Neural cell (in vitro differentiated cells): ENCODE data around the gene GARIN5A. TPM values are rescaled to one million over a fixed set of nuclear protein-coding genes. Genes with fewer than 3 reads are reported as not detected.

ENCODE experiments used
- H2AFZ ChIP-seq: fragments of 200-600, 300-800 bp; sonication (generic), shearing (Covaris generic); 2 replicates; pipeline ENCODE4 v1.6.0; 2014; ENCODE audit warnings: low read depth, mild to moderate bottlenecking, antibody characterized with exemption, low read length, moderate library complexity
- H3F3A ChIP-seq: fragments of 200-600 bp; shearing (Covaris generic); 2 replicates; pipeline ENCODE4 v1.6.1; 2016; ENCODE audit warnings: mild to moderate bottlenecking, moderate library complexity, mixed read lengths, antibody characterized with exemption, low read length; ENCODE audit not compliant: insufficient read depth, poor library complexity, severe bottlenecking
- H3K27ac ChIP-seq: fragments of 200-600, 300-800 bp; sonication (generic), shearing (Covaris generic); 2 replicates; pipeline ENCODE4 v1.5.1; 2014; ENCODE audit warnings: mild to moderate bottlenecking, low read length, moderate library complexity
- H3K27me3 ChIP-seq: fragments of 300-800, 200-600 bp; sonication (generic), shearing (Covaris generic); 2 replicates; pipeline ENCODE4 v1.6.0; 2014; ENCODE audit warnings: mild to moderate bottlenecking, low read depth, low read length, moderate library complexity; ENCODE audit not compliant: insufficient read depth
- H3K36me3 ChIP-seq: fragments of 300-800, 200-600 bp; sonication (generic), shearing (Covaris generic); 2 replicates; pipeline ENCODE4 v1.5.1; 2014; ENCODE audit warnings: mild to moderate bottlenecking, antibody characterized with exemption, low read length, moderate library complexity; ENCODE audit not compliant: insufficient read depth
- H3K4me2 ChIP-seq: fragments of 300-800, 200-600 bp; sonication (generic), shearing (Covaris generic); 2 replicates; pipeline ENCODE4 v1.6.0; 2014; ENCODE audit warnings: mild to moderate bottlenecking, low read length
- H3K4me3 ChIP-seq: fragments of 300-800, 200-600 bp; sonication (generic), shearing (Covaris generic); 2 replicates; pipeline ENCODE4 v1.5.1; 2014; ENCODE audit warnings: mild to moderate bottlenecking, low read length, moderate library complexity
- H3K79me2 ChIP-seq: fragments of 200-600 bp; shearing (Covaris generic); replicated peaks from 2 replicates; pipeline ENCODE4 v1.6.0; 2014; ENCODE audit warnings: mild to moderate bottlenecking, low read length, moderate library complexity; ENCODE audit not compliant: insufficient read depth
- H3K9ac ChIP-seq: fragments of 300-800, 200-600 bp; sonication (generic), shearing (Covaris generic); 2 replicates; pipeline ENCODE4 v1.6.1; 2016; ENCODE audit warnings: mild to moderate bottlenecking, low read length, mixed read lengths
- H3K9me2 ChIP-seq: fragments of 200-600 bp; shearing (Covaris generic); 2 replicates; pipeline ENCODE4 v1.6.1; 2016; ENCODE audit warnings: mild to moderate bottlenecking, low read length, mixed read lengths; ENCODE audit not compliant: insufficient read depth
- H3K9me3 ChIP-seq: fragments of 200-600, 300-800 bp; sonication (generic), shearing (Covaris generic); 2 replicates; pipeline ENCODE4 v1.6.1; 2016; ENCODE audit warnings: mild to moderate bottlenecking, mixed run types, low read length, moderate library complexity, mixed read lengths
- H4K20me1 ChIP-seq: fragments of 200-600 bp; shearing (Covaris generic); 2 replicates; pipeline ENCODE4 v1.6.1; 2016; ENCODE audit warnings: mild to moderate bottlenecking, mixed run types; ENCODE audit not compliant: insufficient read depth
- CTCF ChIP-seq: fragments of 450-650 bp; IDR thresholded peaks from 2 replicates; pipeline ENCODE4 v1.5.1; 2014; ENCODE audit warnings: antibody characterized with exemption, mild to moderate bottlenecking, moderate library complexity; ENCODE audit not compliant: poor library complexity, severe bottlenecking
- EP300 ChIP-seq: fragments of 450-650 bp; conservative IDR thresholded peaks from 2 replicates; pipeline ENCODE4 v1.6.1; 2014; ENCODE audit warnings: antibody characterized with exemption, mild to moderate bottlenecking, moderate library complexity; ENCODE audit not compliant: poor library complexity, severe bottlenecking
- EZH2 ChIP-seq: fragments of 200-600, 300-800 bp; shearing (Covaris generic), sonication (generic); IDR thresholded peaks from 2 replicates; pipeline ENCODE4 v1.6.1; 2014; ENCODE audit warnings: antibody characterized with exemption, low read length, borderline replicate concordance, mild to moderate bottlenecking; ENCODE audit not compliant: insufficient read depth, poor library complexity, severe bottlenecking
- MXI1 ChIP-seq: fragments of 450-650 bp; conservative IDR thresholded peaks from 2 replicates; pipeline ENCODE4 v1.6.1; 2014; ENCODE audit warnings: antibody characterized with exemption, mild to moderate bottlenecking; ENCODE audit not compliant: poor library complexity, severe bottlenecking
- POLR2AphosphoS5 ChIP-seq: IDR thresholded peaks from 2 replicates; pipeline ENCODE4 v1.6.1; 2012
- RAD21 ChIP-seq: fragments of 450-650 bp; conservative IDR thresholded peaks from 2 replicates; pipeline ENCODE4 v1.6.1; 2014; ENCODE audit warnings: antibody characterized with exemption, mild to moderate bottlenecking, moderate library complexity
- SMC3 ChIP-seq: fragments of 450-650 bp; conservative IDR thresholded peaks from 2 replicates; pipeline ENCODE4 v1.6.1; 2014; ENCODE audit warnings: antibody characterized with exemption, mild to moderate bottlenecking, moderate library complexity; ENCODE audit not compliant: poor library complexity
- TAF1 ChIP-seq: IDR thresholded peaks from 2 replicates; pipeline ENCODE4 v1.6.1; 2012; ENCODE audit warnings: low read depth
- polyA plus RNA-seq: library from polyadenylated mRNA; depleted of rRNA; stranded (reverse); fragments of >200 nt; gene quantifications from 2 replicates; pipeline ENCODE4 v1.2.3, GENCODE V29; 2014
- TF ChIP-seq, protein P1 (sequence below): IDR thresholded peaks from 2 replicates; pipeline ENCODE4 v1.6.1; 2012; ENCODE audit warnings: borderline replicate concordance

Gene GARIN5A
- polyA plus RNA-seq, 1 donor from 2014 or later: 3.3 TPM

DNA sequence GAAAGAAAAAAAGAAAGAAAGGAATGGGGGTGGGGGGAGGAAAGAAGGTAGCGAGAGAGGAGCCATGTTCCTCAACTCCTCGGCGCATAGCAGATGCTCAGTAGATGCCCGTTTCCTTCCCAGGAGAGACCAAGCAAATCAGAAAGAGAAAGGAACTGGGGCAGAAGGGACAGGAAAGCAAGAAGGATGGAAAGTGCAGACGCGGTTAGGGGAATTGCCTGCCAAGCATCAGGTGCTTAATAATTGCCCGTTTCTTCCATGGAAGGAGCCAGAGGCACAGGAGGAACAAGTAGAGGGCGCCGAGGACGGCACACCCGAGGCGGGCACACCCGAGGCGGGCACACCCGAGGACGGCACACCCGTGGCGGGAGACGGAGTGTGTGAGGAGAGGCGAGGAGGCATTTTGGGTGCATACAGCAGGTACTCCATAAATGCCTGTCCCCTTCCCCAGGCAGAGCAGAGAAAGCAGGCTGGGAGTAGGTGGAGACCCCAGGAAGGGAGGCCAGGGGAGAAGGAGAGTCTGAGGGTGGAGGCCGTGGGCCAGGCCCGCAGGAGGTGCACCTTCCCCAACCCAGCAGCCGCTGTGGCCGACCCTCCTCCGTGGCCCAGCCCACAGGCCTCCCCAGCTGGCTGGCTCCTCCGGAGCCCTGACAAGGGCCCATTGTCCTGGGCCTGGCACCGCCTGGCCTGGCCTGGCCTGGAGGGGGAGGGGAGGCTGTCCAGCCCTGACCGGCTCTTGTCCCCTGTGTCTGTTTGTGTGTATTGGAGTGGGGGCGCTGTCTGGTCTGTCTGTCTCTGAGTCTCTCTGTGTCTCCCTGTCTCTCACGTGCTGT, 19.8 kb upstream of the GARIN5A start:
- H3K27ac ChIP-seq: no peak overlapping the region
- H3K27me3 ChIP-seq: peaks cover 14% of the 10 kb centered on the region
- no peaks in the 10 kb centered on the region for H3K79me2 ChIP-seq
- no peak overlapping the region for H2AFZ ChIP-seq
- no peaks in the 10 kb centered on the region for H3F3A ChIP-seq
- H3K4me3 ChIP-seq: no peak overlapping the region
- no peaks in the 10 kb centered on the region for H3K9me3 ChIP-seq
- no peaks in the 10 kb centered on the region for H3K36me3 ChIP-seq
- H3K9me2 ChIP-seq: no peaks in the 10 kb centered on the region
- TF ChIP-seq RAD21 (no peak), EZH2 (no peak), MXI1 (no peak), SMC3 (no peak)
- H3K4me2 ChIP-seq: no peak overlapping the region
- no peaks in the 10 kb centered on the region for H4K20me1 ChIP-seq
- no peak overlapping the region for H3K9ac ChIP-seq

GRCh38 chr19:50495020-50495531, 18.4 kb upstream of the GARIN5A start:
- Histone ChIP-seq H3K79me2 (no peaks in the 10 kb centered on the region), H3K9me3 (no peaks in the 10 kb centered on the region), H3K27me3 (peaks cover 22% of the 10 kb centered on the region), H2AFZ (no peak overlapping the region), H3K4me3 (no peak overlapping the region), H3F3A (no peaks in the 10 kb centered on the region), H3K4me2 (no peak overlapping the region), H3K9me2 (no peaks in the 10 kb centered on the region), H3K9ac (no peak overlapping the region), H3K36me3 (no peaks in the 10 kb centered on the region), H4K20me1 (no peaks in the 10 kb centered on the region), H3K27ac (no peak overlapping the region)
- no peak for TF ChIP-seq SMC3
- TF ChIP-seq, protein P1, sequence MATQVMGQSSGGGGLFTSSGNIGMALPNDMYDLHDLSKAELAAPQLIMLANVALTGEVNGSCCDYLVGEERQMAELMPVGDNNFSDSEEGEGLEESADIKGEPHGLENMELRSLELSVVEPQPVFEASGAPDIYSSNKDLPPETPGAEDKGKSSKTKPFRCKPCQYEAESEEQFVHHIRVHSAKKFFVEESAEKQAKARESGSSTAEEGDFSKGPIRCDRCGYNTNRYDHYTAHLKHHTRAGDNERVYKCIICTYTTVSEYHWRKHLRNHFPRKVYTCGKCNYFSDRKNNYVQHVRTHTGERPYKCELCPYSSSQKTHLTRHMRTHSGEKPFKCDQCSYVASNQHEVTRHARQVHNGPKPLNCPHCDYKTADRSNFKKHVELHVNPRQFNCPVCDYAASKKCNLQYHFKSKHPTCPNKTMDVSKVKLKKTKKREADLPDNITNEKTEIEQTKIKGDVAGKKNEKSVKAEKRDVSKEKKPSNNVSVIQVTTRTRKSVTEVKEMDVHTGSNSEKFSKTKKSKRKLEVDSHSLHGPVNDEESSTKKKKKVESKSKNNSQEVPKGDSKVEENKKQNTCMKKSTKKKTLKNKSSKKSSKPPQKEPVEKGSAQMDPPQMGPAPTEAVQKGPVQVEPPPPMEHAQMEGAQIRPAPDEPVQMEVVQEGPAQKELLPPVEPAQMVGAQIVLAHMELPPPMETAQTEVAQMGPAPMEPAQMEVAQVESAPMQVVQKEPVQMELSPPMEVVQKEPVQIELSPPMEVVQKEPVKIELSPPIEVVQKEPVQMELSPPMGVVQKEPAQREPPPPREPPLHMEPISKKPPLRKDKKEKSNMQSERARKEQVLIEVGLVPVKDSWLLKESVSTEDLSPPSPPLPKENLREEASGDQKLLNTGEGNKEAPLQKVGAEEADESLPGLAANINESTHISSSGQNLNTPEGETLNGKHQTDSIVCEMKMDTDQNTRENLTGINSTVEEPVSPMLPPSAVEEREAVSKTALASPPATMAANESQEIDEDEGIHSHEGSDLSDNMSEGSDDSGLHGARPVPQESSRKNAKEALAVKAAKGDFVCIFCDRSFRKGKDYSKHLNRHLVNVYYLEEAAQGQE: no peak
- no peak for TF ChIP-seq CTCF
- no peak for TF ChIP-seq RAD21
- TF ChIP-seq MXI1: no peak
- no peak for TF ChIP-seq EZH2
- no peak for TF ChIP-seq EP300
- TF ChIP-seq TAF1: no peak
- TF ChIP-seq POLR2AphosphoS5: no peak
